HepG2 (cell line): ENCODE data around the gene LGALS8.

Source experiments
- CTCF ChIP-seq: sonication (generic); formaldehyde crosslinking; IDR thresholded peaks from 2 replicates; pipeline ENCODE4 v1.5.0; 2020; ENCODE audit warnings: mild to moderate bottlenecking, missing genetic modification reagents, moderate library complexity
- GZF1 ChIP-seq: sonication (generic); formaldehyde crosslinking; IDR thresholded peaks from 2 replicates; pipeline ENCODE4 v1.5.1; 2020; ENCODE audit warnings: mild to moderate bottlenecking, missing genetic modification reagents
- HMG20A ChIP-seq: IDR thresholded peaks from 2 replicates; pipeline ENCODE4 v1.6.1; 2016; ENCODE audit warnings: borderline replicate concordance
- NCOA2 ChIP-seq: sonication (generic); formaldehyde crosslinking; IDR thresholded peaks from 2 replicates; pipeline ENCODE4 v1.8.0; 2022; ENCODE audit warnings: inconsistent platforms
- POLR2AphosphoS5 ChIP-seq: IDR thresholded peaks from 2 replicates; pipeline ENCODE4 v1.6.1; 2012; ENCODE audit warnings: low read depth, low read length
- RAD21 ChIP-seq: fragments of 450-650 bp; formaldehyde crosslinking; IDR thresholded peaks from 2 replicates; pipeline ENCODE4 v1.5.0; 2020; ENCODE audit warnings: mild to moderate bottlenecking
- YEATS4 ChIP-seq: sonication (generic); formaldehyde crosslinking; IDR thresholded peaks from 2 replicates; pipeline ENCODE4 v1.4.0; 2020; ENCODE audit warnings: missing genetic modification reagents, borderline replicate concordance
- YY1 ChIP-seq: IDR thresholded peaks from 2 replicates; pipeline ENCODE4 v1.6.1; 2011; ENCODE audit warnings: low read length, low read depth, moderate library complexity, mild to moderate bottlenecking; ENCODE audit not compliant: insufficient read depth, insufficient replicate concordance
- ZSCAN31 ChIP-seq: sonication (generic); formaldehyde crosslinking; IDR thresholded peaks from 2 replicates; pipeline ENCODE4 v1.5.0; 2020; ENCODE audit warnings: low read depth, mild to moderate bottlenecking, missing genetic modification reagents

- TF ChIP-seq CTCF (CRISPR knock-in tag) (no peak), NCOA2 (no peak), YEATS4 (no peak), RAD21 (CRISPR knock-in tag) (no peak), ZSCAN31 (CRISPR knock-in tag) (no peak), HMG20A (CRISPR knock-in tag) (no peak), GZF1 (CRISPR knock-in tag) (no peak), POLR2AphosphoS5 (no peak), YY1 (no peak)
Observed at GRCh38 chr1:236589531-236589930, 65.7 kb downstream of the LGALS8 start.
